AG04450 (cell line): ENCODE measurements around the gene APPBP2. TPM values are rescaled to one million over a fixed set of nuclear protein-coding genes. Genes with fewer than 3 reads are reported as not detected.

Source experiments
- CTCF ChIA-PET: fragments of 300-600, 350-600 bp; formaldehyde crosslinking; extraction: SDS; loops from one replicate; lab custom pipeline; 2022; ENCODE audit warnings: antibody characterized with exemption, inconsistent platforms; lab: Charles Lee
- POLR2A ChIA-PET: fragments of 350-600 bp; formaldehyde crosslinking; extraction: SDS; loops from one replicate; lab custom pipeline; 2021; ENCODE audit warnings: antibody characterized with exemption, inconsistent platforms; lab: Yijun Ruan, JAX
- DNase-seq: peaks from one replicate; pipeline ENCODE4 v3.0.0-alpha.2; 2011; ENCODE audit warnings: low read depth, low spot score
- H3K27ac ChIP-seq: one replicate; pipeline ENCODE4 v1.5.1; 2012; ENCODE audit warnings: low read depth, low read length, control low read depth
- H3K27me3 ChIP-seq: one replicate; pipeline ENCODE4 v1.6.0; 2012; ENCODE audit warnings: low read length; ENCODE audit not compliant: control insufficient read depth, insufficient read depth
- H3K4me3 ChIP-seq: 2 replicates; pipeline ENCODE4 v1.5.1; 2011; ENCODE audit warnings: mild to moderate bottlenecking, low read depth, low read length, control low read depth
- H3K9me3 ChIP-seq: 2 replicates; pipeline ENCODE4 v1.5.1; 2012; ENCODE audit warnings: low read length; ENCODE audit not compliant: control insufficient read depth, insufficient read depth
- CTCF ChIP-seq: IDR thresholded peaks from 2 replicates; pipeline ENCODE4 v1.5.1; 2011; ENCODE audit warnings: low read depth, low read length, control low read depth, inconsistent platforms
- polyA plus RNA-seq: library from polyadenylated mRNA; depleted of rRNA; stranded (reverse); fragments of >200 nt; gene quantifications from 2 replicates; pipeline ENCODE4 v1.2.3, GENCODE V29; 2011

Gene APPBP2
- polyA plus RNA-seq, 1 experiment, result 55.1 TPM

GRCh38 chr17:60526726-60527125 is 684 bp upstream of the APPBP2 start:
- Histone ChIP-seq H3K27ac (peak overlapping the region; percentile 96), H3K9me3 (no peaks in the 10 kb centered on the region; the same call in 1 of the 2 replicates), H3K4me3 (peak overlapping the region; percentile 98), H3K27me3 (no peaks in the 10 kb centered on the region)
- DNase-seq, result no peak
- TF ChIP-seq CTCF, result no peak
- CTCF ChIA-PET, result interaction anchor here (0.6 to 1.4 kb wide), 5 partner anchors 21 to 90 kb away, joined by 3 to 6 read pairs (median 3); no protein-coding TSS in a partner anchor
- POLR2A ChIA-PET, result interaction anchor here (0.6 to 2.6 kb wide), 9 partner anchors 9 to 73 kb away, joined by 3 to 20 read pairs (median 7); partner anchors contain the start of gene PPM1D

DNA sequence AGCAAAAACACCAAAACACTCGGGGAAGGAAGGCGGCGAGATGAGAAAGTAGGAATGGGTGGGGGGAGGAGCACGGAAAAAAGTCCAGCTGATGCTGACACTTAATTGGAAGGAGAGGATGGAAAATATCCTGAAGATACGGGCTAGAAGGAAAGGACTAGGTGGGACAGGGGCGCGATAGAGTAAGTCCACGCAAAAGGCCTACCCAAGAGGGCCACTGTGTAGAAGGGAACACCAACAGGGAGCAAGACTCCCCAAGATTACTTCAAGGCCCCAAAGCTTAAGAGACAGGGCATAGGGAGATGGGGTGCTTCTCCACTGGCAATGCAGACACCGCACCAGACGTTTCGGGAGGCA is 736 bp downstream of the APPBP2 start:
- ChIA-PET POLR2A (interaction anchor here (1.5 to 2.6 kb wide), 2 partner anchors 10 to 39 kb away, joined by 5 to 20 read pairs; no protein-coding TSS in a partner anchor), CTCF (interaction anchor here (1.8 kb wide), 1 partner anchor 45 kb away, joined by 11 read pairs; no protein-coding TSS in a partner anchor)
- Histone ChIP-seq H3K27ac (peak overlapping the region; percentile 96), H3K4me3 (peak overlapping the region; percentile 98), H3K9me3 (no peaks in the 10 kb centered on the region; the same call in 1 of the 2 replicates), H3K27me3 (no peaks in the 10 kb centered on the region)
- no peak for DNase-seq
- no peak for TF ChIP-seq CTCF

- TF ChIP-seq CTCF, result no peak
- CTCF ChIA-PET, result interaction anchor here (0.7 to 1.8 kb wide), 4 partner anchors 45 to 693 kb away, joined by 3 to 11 read pairs (median 5); no protein-coding TSS in a partner anchor
- DNase-seq, result no peak
Observed at GRCh38 chr17:60524463-60525327, 1.3 kb downstream of the APPBP2 start.

GRCh38 chr17:60523822-60524221 is 2.2 kb downstream of the APPBP2 start:
- POLR2A ChIA-PET, result interaction anchor here (0.7 to 1.1 kb wide), 2 partner anchors 12 to 18 kb away, joined by 3 to 7 read pairs; no protein-coding TSS in a partner anchor
- CTCF ChIA-PET, result interaction anchor here (0.7 to 1.8 kb wide), 4 partner anchors 46 to 692 kb away, joined by 4 to 11 read pairs (median 5); no protein-coding TSS in a partner anchor
- no peaks in the 10 kb centered on the region; the same call in 1 of the 2 replicates for H3K9me3 ChIP-seq

More at GRCh38 chr17:60524463-60525327, 1.3 kb downstream of the APPBP2 start:
- Histone ChIP-seq H3K4me3 (peak overlapping the region; percentile 98), H3K27me3 (no peaks in the 10 kb centered on the region), H3K9me3 (no peaks in the 10 kb centered on the region; the same call in 1 of the 2 replicates), H3K27ac (peak overlapping the region; percentile 96)
- POLR2A ChIA-PET, result interaction anchor here (0.7 to 2.6 kb wide), 3 partner anchors 11 to 40 kb away, joined by 5 to 20 read pairs (median 7); no protein-coding TSS in a partner anchor

More at GRCh38 chr17:60523822-60524221, 2.2 kb downstream of the APPBP2 start:
- Histone ChIP-seq H3K27me3 (no peaks in the 10 kb centered on the region), H3K4me3 (peak overlapping the region; percentile 98), H3K27ac (no peak overlapping the region)
- no peak for TF ChIP-seq CTCF
- no peak for DNase-seq
